Nephron (organoid): Measurements from ENCODE around the gene AKT1.

Experiments used
- H3K27ac Mint-ChIP-seq, 3 experiments: 2 replicates each; pipeline ENCODE4 v1.8.0; 2020; ENCODE audit warnings: mixed read lengths in 3 of 3, mild to moderate bottlenecking in 2 of 3, moderate library complexity in 1 of 3
- H3K27me3 Mint-ChIP-seq: 2 replicates; pipeline ENCODE4 v1.8.0; 2021; ENCODE audit warnings: low read depth, mild to moderate bottlenecking, moderate library complexity, mixed read lengths
- H3K36me3 Mint-ChIP-seq: 2 replicates; pipeline ENCODE4 v1.8.0; 2020; ENCODE audit warnings: low read depth, mixed read lengths
- H3K4me1 Mint-ChIP-seq: 2 replicates; pipeline ENCODE4 v1.8.0; 2020; ENCODE audit warnings: mixed read lengths
- H3K4me3 Mint-ChIP-seq, 3 experiments: 2 replicates each; pipeline ENCODE4 v1.8.0; 2020; ENCODE audit warnings: mild to moderate bottlenecking in 3 of 3, mixed read lengths in 3 of 3, moderate library complexity in 2 of 3
- H3K9me3 Mint-ChIP-seq: 2 replicates; pipeline ENCODE4 v1.8.0; 2020; ENCODE audit warnings: mixed read lengths
- TF ChIP-seq, protein P1 (sequence below), 3 experiments: fragments of 200-600 bp; sonication (generic); IDR thresholded peaks; one replicate each; pipeline ENCODE4 v1.5.0; 2021; ENCODE audit warnings: antibody characterized with exemption in 3 of 3; ENCODE audit not compliant: unreplicated experiment in 3 of 3

The AKT1 gene

DNA sequence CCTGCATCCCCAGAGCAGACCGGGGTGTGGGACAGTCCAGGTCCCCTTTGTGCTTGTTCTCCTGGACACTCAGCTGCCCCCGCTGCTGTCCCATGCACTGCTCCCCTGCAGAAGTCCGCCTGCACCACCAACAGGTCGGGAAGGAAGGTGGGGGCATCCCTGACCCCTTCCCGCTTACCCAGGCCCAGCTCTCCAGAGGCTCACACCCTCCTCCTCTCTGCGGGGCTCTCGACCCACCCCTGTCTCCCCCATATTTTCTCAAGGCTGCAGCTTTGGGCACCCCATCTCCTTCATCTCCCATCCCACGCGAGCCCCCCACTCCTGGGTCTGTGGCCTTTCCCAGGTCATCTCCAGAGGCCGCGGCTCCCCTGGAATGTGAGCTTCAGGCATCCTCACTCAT lies 14.8 kb upstream of the AKT1 start:
- Mint-ChIP-seq H3K36me3 (no peaks in the 10 kb centered on the region), H3K9me3 (no peaks in the 10 kb centered on the region), H3K4me1 (peaks cover 10% of the 10 kb centered on the region), H3K27ac (no peak overlapping the region), H3K4me3 (no peak overlapping the region), H3K27me3 (no peaks in the 10 kb centered on the region)
- TF ChIP-seq, protein P1, sequence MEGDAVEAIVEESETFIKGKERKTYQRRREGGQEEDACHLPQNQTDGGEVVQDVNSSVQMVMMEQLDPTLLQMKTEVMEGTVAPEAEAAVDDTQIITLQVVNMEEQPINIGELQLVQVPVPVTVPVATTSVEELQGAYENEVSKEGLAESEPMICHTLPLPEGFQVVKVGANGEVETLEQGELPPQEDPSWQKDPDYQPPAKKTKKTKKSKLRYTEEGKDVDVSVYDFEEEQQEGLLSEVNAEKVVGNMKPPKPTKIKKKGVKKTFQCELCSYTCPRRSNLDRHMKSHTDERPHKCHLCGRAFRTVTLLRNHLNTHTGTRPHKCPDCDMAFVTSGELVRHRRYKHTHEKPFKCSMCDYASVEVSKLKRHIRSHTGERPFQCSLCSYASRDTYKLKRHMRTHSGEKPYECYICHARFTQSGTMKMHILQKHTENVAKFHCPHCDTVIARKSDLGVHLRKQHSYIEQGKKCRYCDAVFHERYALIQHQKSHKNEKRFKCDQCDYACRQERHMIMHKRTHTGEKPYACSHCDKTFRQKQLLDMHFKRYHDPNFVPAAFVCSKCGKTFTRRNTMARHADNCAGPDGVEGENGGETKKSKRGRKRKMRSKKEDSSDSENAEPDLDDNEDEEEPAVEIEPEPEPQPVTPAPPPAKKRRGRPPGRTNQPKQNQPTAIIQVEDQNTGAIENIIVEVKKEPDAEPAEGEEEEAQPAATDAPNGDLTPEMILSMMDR (IDR thresholded peaks at IDR 0.05; ENCODE audit: unreplicated experiment in 3 of 3), result no peak

DNA sequence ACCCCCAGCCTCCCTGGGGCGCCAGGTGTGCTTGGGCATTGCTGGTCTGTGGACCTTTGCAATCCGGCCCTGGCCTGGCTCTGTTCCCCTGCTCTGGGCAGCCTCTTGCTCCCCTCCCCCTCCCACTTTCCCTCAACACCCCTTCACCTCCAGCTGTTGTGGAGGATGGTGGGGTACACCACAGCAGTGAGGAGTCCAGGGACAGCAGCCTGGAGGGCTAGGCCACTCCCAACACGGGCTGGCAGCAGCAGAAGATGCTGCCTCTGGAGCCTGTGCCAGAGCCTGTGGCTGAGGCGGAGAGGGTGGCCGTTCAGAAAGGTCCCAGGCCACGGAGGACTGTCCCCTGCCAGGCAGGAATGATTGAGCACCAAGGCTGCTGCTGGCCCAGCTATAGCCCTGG lies 12.9 kb upstream of the AKT1 start:
- TF ChIP-seq, protein P1 (IDR thresholded peaks at IDR 0.05; ENCODE audit: unreplicated experiment in 3 of 3), result no peak
- H3K4me3 Mint-ChIP-seq, result no peak overlapping the region
- H3K36me3 Mint-ChIP-seq, result no peaks in the 10 kb centered on the region
- no peak overlapping the region for H3K27ac Mint-ChIP-seq
- H3K9me3 Mint-ChIP-seq, result no peaks in the 10 kb centered on the region
- peaks cover 8% of the 10 kb centered on the region for H3K27me3 Mint-ChIP-seq
- H3K4me1 Mint-ChIP-seq, result peaks cover 5% of the 10 kb centered on the region

DNA sequence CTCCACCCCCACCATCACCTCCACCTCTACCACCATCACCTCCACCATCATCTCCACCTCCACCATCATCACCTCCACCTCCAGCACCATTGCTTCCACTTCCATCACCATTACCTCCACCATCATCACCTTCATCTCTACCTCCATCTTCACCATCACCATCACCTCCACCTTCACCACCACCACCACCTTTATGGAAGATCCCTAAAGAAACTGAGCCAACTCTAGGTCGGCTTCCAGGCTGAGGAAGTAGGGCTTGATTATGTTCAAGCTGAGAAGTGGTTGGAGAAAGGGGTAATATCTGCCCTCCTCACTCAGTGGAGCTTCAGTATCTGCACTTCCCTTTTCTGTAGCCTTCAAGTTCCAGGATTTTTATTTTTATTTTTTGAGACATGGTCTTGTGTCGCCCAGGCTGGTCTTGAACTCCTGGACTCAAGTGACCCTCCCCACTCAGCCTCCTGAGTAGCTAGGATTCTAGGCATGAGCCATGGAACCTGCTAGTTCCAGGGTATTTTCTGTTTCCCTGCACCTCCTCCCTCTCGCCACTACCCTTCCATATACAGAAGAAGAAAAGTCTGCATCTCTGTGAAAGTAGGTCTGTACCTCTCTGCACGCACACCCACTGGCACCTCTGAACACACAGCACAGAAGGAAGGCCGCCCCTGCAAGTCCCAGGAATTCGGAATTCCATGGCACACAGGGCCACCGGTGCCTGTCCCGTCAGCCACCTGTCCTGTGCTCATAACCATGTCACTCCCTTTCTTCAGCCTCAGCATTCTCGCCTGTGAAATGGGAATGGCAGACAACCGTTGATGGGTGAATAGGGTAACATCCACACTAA lies 11.3 kb upstream of the AKT1 start:
- peaks cover 5% of the 10 kb centered on the region for H3K4me1 Mint-ChIP-seq
- H3K4me3 Mint-ChIP-seq, result no peak overlapping the region
- H3K9me3 Mint-ChIP-seq, result no peaks in the 10 kb centered on the region
- H3K36me3 Mint-ChIP-seq, result no peaks in the 10 kb centered on the region
- TF ChIP-seq, protein P1 (IDR thresholded peaks at IDR 0.05; ENCODE audit: unreplicated experiment in 3 of 3), result no peak
- H3K27me3 Mint-ChIP-seq, result peaks cover 14% of the 10 kb centered on the region
- no peak overlapping the region for H3K27ac Mint-ChIP-seq

DNA sequence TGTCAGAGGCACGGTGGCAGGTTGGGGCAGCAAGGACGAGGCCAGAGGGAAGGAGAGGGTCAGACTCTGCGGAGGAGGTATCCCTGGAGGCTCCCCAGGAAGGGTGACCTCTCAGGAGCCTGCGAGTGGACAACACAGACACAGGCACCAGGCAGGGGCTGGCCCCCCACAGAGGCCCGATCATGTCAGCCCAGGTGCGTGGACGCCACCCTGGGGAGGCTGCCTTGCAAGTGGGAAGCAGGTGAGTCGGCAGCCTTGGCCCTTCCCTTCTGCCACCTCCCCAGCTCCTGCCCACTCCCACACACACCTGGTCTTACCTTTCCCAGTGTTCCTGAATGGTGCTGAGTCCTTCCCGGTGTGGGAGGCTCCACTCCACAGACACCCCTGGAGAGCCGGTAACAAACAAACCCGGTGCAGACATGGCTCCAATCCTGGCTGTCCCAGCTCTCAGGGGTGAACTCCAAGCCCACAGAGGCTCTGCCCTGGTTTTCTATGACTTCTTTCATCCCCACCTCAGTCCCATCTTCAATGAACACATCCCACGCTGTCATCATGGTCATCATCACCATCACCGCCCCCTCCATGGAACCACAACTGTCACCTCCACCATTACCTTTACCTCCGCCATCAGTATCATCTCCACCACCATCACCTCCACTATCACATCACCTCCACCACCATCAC lies 10.5 kb upstream of the AKT1 start:
- H3K27ac Mint-ChIP-seq, result no peak overlapping the region
- peaks cover 14% of the 10 kb centered on the region for H3K27me3 Mint-ChIP-seq
- H3K9me3 Mint-ChIP-seq, result no peaks in the 10 kb centered on the region
- H3K4me1 Mint-ChIP-seq, result peaks cover 5% of the 10 kb centered on the region
- H3K4me3 Mint-ChIP-seq, result no peak overlapping the region
- H3K36me3 Mint-ChIP-seq, result no peaks in the 10 kb centered on the region
- TF ChIP-seq, protein P1 (IDR thresholded peaks at IDR 0.05; ENCODE audit: unreplicated experiment in 3 of 3), result no peak

DNA sequence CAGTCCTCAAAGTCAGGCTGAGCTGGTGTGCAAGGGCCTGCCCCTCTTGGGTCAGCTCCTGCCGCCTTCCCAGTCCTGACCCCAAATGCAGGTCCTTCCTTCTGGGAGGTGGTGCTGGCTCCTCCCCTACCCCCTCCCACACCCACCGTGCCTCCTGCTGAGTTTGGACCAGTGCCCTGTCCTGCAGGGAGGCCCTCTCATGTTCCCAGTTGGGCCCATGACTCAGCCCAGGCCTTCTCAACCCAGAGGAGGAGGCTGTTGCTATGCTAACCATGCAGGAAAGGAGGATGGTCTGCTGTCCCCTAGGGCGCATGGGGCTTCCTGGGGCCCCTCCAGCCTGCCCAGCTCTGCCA lies 9.8 kb upstream of the AKT1 start:
- H3K4me3 Mint-ChIP-seq, result no peak overlapping the region
- TF ChIP-seq, protein P1 (IDR thresholded peaks at IDR 0.05; ENCODE audit: unreplicated experiment in 3 of 3), result no peak
- peaks cover 14% of the 10 kb centered on the region for H3K27me3 Mint-ChIP-seq
- H3K9me3 Mint-ChIP-seq, result no peaks in the 10 kb centered on the region
- no peaks in the 10 kb centered on the region for H3K36me3 Mint-ChIP-seq
- H3K27ac Mint-ChIP-seq, result no peak overlapping the region
- H3K4me1 Mint-ChIP-seq, result peaks cover 5% of the 10 kb centered on the region
